ENCODE data around the gene PDE5A.
"Not testable (repeated sequence)": the region's sequence is repeated elsewhere in the genome, so short reads cannot be mapped to it uniquely, and the experiment has no call there.

Gene PDE5A

GRCh38 chr4:119628281-119629141, at the start of gene PDE5A:
Gene PDE5A, minus strand, starts transcription at chr4:119628804. Its CDS starts 133 bp downstream, at chr4:119628671.
- peak; percentile 77 for DNase-seq (ENCODE audit: low spot score)

- no peak for DNase-seq (ENCODE audit: low spot score)
Observed at GRCh38 chr4:119676101-119676500, 47.5 kb upstream of the PDE5A start.

- no peak for DNase-seq (ENCODE audit: low spot score)
Observed at GRCh38 chr4:119675391-119675790, 46.8 kb upstream of the PDE5A start.

- DNase-seq (ENCODE audit: low spot score): no peak
Observed at GRCh38 chr4:119672938-119673337, 44.3 kb upstream of the PDE5A start.

GRCh38 chr4:119672086-119672485, 43.5 kb upstream of the PDE5A start:
- no peak for DNase-seq (ENCODE audit: low spot score)

- no peak for DNase-seq (ENCODE audit: low spot score)
Observed at GRCh38 chr4:119671205-119671604, 42.6 kb upstream of the PDE5A start.

GRCh38 chr4:119667802-119668201, 39.2 kb upstream of the PDE5A start:
- DNase-seq (ENCODE audit: low spot score): no peak

GRCh38 chr4:119666653-119667091, 38.1 kb upstream of the PDE5A start:
- DNase-seq (ENCODE audit: low spot score): no peak

GRCh38 chr4:119665752-119666151, 37.1 kb upstream of the PDE5A start:
- DNase-seq (ENCODE audit: low spot score): no peak

GRCh38 chr4:119664168-119664907, 35.7 kb upstream of the PDE5A start:
- no peak for DNase-seq (ENCODE audit: low spot score)

GRCh38 chr4:119663160-119663788, 34.7 kb upstream of the PDE5A start:
- no peak for DNase-seq (ENCODE audit: low spot score)

GRCh38 chr4:119662612-119663011, 34.0 kb upstream of the PDE5A start:
- not testable (repeated sequence) for DNase-seq (ENCODE audit: low spot score)

- DNase-seq (ENCODE audit: low spot score): no peak
Observed at GRCh38 chr4:119661231-119661630, 32.6 kb upstream of the PDE5A start.

- DNase-seq (ENCODE audit: low spot score): no peak
Observed at GRCh38 chr4:119659576-119659975, 31.0 kb upstream of the PDE5A start.

- no peak for DNase-seq (ENCODE audit: low spot score)
Observed at GRCh38 chr4:119657111-119657611, 28.6 kb upstream of the PDE5A start.

GRCh38 chr4:119656342-119656741, 27.7 kb upstream of the PDE5A start:
- DNase-seq (ENCODE audit: low spot score): no peak

- DNase-seq (ENCODE audit: low spot score): no peak
Observed at GRCh38 chr4:119655111-119655837, 26.7 kb upstream of the PDE5A start.

- no peak for DNase-seq (ENCODE audit: low spot score)
Observed at GRCh38 chr4:119653990-119654389, 25.4 kb upstream of the PDE5A start.

GRCh38 chr4:119652998-119653397, 24.4 kb upstream of the PDE5A start:
- DNase-seq (ENCODE audit: low spot score): no peak

GRCh38 chr4:119648398-119648797, 19.8 kb upstream of the PDE5A start:
- DNase-seq (ENCODE audit: low spot score): no peak

- DNase-seq (ENCODE audit: low spot score): no peak
Observed at GRCh38 chr4:119647558-119647957, 19.0 kb upstream of the PDE5A start.
